ENCODE results near the gene AGR2.

GRCh38 chr7:16786257-16786656 is 18.5 kb downstream of the AGR2 start:
- TF ChIP-seq CTCF (conservative IDR thresholded peaks at IDR 0.05 in 1 of 2, IDR thresholded peaks at IDR 0.05 in 1 of 2; ENCODE audit: low read depth in 1 of 2, low read length in 2 of 2) (no peak), EZH2 (IDR thresholded peaks at IDR 0.05; ENCODE audit: low read length, missing control alignments) (no peak)
